ENCODE results near the gene REV3L. TPM values are rescaled to one million over a fixed set of nuclear protein-coding genes. Genes with fewer than 3 reads are reported as not detected.

REV3L gene
- total RNA-seq, 4 donors from 2014 or later, result 40.7 to 84.1 (median 52.6) TPM

DNA sequence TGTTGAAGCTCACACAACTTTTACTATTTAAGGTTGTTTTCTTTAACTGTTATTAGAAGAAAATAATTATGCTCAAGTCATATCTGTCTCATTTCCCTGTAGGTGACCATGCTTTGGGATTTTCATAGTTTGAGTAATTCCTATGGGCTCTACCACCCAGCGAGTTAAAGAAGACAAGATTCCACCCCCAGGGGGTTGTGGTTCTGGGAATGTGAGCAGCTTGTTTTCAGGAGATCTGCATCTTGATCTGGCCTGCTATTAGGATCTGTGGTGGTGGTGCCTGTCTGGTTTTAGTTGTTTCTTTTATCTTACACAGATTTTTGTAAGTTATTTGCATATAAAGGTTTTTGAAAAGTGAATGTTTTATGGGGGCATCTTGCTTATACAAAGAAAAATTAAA, 20.2 kb upstream of the REV3L start:
- Histone ChIP-seq H3K36me3 (peaks cover 0 to 7% of the 10 kb centered on the region in 2 donors), H3K9me3 (no peaks in the 10 kb centered on the region), H3K27me3 (no peaks in the 10 kb centered on the region), H3K4me3 (no peak overlapping the region), H3K27ac (peak overlapping the region in 1 of 4 donors; percentile 3), H3K4me1 (peaks cover 0 to 13% (median 0%) of the 10 kb centered on the region in 3 donors)
- TF ChIP-seq POLR2A (IDR thresholded peaks at IDR 0.05), result no peak
- no peak for TF ChIP-seq POLR2AphosphoS5 (IDR thresholded peaks at IDR 0.05)
- TF ChIP-seq, protein P1, sequence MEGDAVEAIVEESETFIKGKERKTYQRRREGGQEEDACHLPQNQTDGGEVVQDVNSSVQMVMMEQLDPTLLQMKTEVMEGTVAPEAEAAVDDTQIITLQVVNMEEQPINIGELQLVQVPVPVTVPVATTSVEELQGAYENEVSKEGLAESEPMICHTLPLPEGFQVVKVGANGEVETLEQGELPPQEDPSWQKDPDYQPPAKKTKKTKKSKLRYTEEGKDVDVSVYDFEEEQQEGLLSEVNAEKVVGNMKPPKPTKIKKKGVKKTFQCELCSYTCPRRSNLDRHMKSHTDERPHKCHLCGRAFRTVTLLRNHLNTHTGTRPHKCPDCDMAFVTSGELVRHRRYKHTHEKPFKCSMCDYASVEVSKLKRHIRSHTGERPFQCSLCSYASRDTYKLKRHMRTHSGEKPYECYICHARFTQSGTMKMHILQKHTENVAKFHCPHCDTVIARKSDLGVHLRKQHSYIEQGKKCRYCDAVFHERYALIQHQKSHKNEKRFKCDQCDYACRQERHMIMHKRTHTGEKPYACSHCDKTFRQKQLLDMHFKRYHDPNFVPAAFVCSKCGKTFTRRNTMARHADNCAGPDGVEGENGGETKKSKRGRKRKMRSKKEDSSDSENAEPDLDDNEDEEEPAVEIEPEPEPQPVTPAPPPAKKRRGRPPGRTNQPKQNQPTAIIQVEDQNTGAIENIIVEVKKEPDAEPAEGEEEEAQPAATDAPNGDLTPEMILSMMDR (IDR thresholded peaks at IDR 0.05), result no peak
- TF ChIP-seq EP300 (IDR thresholded peaks at IDR 0.05), result no peak
- WGBS, 2 donors (ENCODE audit: low coverage in 1 of 2), result 67 to 89% methylated on average over 1 of the region's 1 CpG
- ATAC-seq, result no peak

DNA sequence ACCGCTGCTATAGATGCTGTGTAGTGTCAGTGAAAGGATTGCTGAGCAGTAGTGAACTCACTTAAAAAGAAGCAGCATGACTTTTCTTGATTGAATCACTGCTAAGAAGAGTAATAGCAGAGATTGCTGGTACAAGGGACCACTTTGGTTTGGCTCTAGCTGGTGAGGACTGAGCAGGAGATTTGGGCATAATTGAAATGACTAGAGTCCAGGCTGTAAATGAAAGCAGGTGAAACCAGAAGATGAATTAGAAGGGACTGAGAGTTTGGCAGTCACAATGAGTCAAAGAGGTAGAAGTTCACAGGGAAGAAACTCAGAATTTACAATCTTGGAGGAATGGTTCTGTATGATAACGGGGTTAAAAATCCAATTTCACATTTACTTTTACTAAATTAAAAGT, 19.1 kb upstream of the REV3L start:
- no peak for TF ChIP-seq POLR2AphosphoS5 (IDR thresholded peaks at IDR 0.05)
- TF ChIP-seq, protein P1 (IDR thresholded peaks at IDR 0.05), result no peak
- no peak for TF ChIP-seq EP300 (IDR thresholded peaks at IDR 0.05)
- no peak for TF ChIP-seq POLR2A (IDR thresholded peaks at IDR 0.05)
- no peaks in the 10 kb centered on the region for H3K9me3 ChIP-seq
- H3K4me3 ChIP-seq, result no peak overlapping the region
- no peak overlapping the region for H3K27ac ChIP-seq
- 94 to 100% methylated on average over 1 to 2 of the region's 2 CpGs for WGBS, 2 donors (ENCODE audit: low coverage in 1 of 2)
- H3K27me3 ChIP-seq, result no peaks in the 10 kb centered on the region
- no peak for ATAC-seq
- peaks cover 0 to 17% (median 0%) of the 10 kb centered on the region in 3 donors for H3K4me1 ChIP-seq
- H3K36me3 ChIP-seq, result peaks cover 0 to 3% of the 10 kb centered on the region in 2 donors

DNA sequence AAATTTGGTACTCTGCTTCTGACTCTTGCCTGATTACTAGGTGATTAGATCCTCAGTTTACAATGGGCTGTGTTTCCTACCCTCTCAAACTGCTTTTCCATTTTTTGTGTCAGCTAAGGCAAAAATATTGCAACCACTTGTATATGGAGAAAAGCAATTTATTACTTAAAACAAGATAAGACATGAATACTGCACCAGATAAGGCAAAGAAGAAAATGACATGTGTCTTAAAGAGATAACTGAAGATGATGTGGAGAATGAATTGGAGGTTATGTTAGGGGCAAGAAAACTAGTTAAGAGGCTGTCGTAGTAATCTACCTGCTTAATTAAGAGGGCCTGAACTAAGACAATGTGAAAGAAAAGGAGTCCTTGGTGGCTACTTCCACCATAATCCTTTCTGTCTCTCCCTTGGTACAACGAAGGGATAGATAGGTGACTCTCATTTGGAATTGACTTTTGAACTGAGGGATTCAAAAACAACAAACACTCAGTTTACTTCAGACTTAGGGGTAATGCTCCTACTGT, 16.3 kb upstream of the REV3L start:
- no peaks in the 10 kb centered on the region for H3K9me3 ChIP-seq
- H3K27ac ChIP-seq, result no peak overlapping the region
- no peaks in the 10 kb centered on the region for H3K36me3 ChIP-seq
- TF ChIP-seq, protein P1 (IDR thresholded peaks at IDR 0.05), result no peak
- TF ChIP-seq POLR2AphosphoS5 (IDR thresholded peaks at IDR 0.05) (no peak), POLR2A (IDR thresholded peaks at IDR 0.05) (no peak)
- WGBS, 2 donors (ENCODE audit: low coverage in 1 of 2), result 91 to 100% methylated on average over 2 of the region's 2 CpGs
- no peaks in the 10 kb centered on the region for H3K27me3 ChIP-seq
- H3K4me1 ChIP-seq, result peaks cover 2 to 38% (median 6%) of the 10 kb centered on the region in 3 donors
- no peak overlapping the region for H3K4me3 ChIP-seq
- ATAC-seq, result no peak

DNA sequence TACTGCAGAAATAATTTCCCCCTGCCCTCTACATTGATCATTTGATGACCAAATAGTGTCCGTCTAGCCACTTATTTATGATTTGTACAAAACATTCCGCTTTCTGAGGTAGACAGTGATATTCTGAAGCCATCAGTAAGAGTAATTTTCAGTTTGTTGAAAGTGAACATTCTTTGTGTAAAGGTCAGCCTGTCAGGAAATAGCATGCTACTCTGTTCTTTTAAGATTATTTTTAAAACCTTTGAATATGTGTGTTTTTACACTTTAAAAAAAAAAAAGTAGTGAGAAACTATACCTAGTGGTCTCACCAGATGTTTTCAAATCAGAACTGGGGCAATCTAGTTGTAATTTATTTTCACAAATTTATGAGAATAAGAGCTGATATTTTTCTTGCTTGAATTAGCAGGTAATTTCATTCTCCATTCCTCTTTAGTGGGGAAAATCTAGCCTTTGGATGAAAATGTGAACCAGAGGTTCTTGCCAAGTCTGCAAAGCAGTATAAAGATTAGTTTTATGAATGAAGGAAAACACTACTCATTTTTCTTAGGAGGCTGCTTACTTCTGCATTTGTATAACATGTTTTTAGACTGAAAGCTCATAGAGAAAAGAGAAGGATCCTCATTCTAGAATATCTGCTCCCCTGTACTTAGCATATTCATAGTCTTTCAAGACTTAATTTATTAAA, 12.1 kb upstream of the REV3L start:
- Histone ChIP-seq H3K9me3 (no peaks in the 10 kb centered on the region), H3K27me3 (no peaks in the 10 kb centered on the region), H3K36me3 (no peaks in the 10 kb centered on the region), H3K4me3 (no peak overlapping the region), H3K27ac (peak overlapping the region in 1 of 4 donors; percentile 28), H3K4me1 (peaks cover 2 to 40% (median 6%) of the 10 kb centered on the region in 3 donors)
- 85 to 88% methylated on average over 2 of the region's 2 CpGs for WGBS, 2 donors (ENCODE audit: low coverage in 1 of 2)
- TF ChIP-seq EP300 (IDR thresholded peaks at IDR 0.05) (no peak), POLR2A (IDR thresholded peaks at IDR 0.05) (no peak), POLR2AphosphoS5 (IDR thresholded peaks at IDR 0.05) (no peak)
- TF ChIP-seq, protein P1 (IDR thresholded peaks at IDR 0.05), result no peak
- no peak for ATAC-seq

DNA sequence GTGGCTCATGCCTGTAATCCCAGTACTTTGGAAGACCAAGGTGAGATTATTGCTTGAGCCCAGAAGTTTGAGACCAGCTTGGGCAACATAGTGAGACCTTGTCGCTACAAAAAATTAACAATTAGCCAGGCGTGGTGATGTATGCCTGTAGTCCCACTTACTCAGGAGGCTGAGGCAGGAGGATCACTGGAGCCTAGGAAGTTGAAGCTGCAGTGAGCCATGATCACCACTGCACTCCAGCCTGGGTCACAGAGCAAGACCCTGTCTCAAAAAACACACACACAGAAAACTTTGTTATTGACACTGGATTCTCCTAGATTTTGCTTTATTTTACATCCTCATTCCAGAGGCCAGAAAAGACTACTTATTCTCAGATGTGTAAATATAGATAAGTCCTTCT, 9.5 kb upstream of the REV3L start:
- H3K36me3 ChIP-seq, result peaks cover 0 to 8% of the 10 kb centered on the region in 2 donors
- no peak overlapping the region for H3K4me3 ChIP-seq
- H3K27me3 ChIP-seq, result no peaks in the 10 kb centered on the region
- peaks cover 2 to 24% (median 6%) of the 10 kb centered on the region in 3 donors for H3K4me1 ChIP-seq
- no peaks in the 10 kb centered on the region for H3K9me3 ChIP-seq
- H3K27ac ChIP-seq, result no peak overlapping the region
- no peak for ATAC-seq
- WGBS, 2 donors (ENCODE audit: low coverage in 1 of 2), result 100% methylated on average over 1 to 2 of the region's 2 CpGs
- TF ChIP-seq EP300 (IDR thresholded peaks at IDR 0.05) (no peak), POLR2A (IDR thresholded peaks at IDR 0.05) (no peak), POLR2AphosphoS5 (IDR thresholded peaks at IDR 0.05) (no peak)
- TF ChIP-seq, protein P1 (IDR thresholded peaks at IDR 0.05), result no peak
